GM12891 (cell line): Measurements from ENCODE around the gene POLR2A.

Experiments
- PAX5 ChIP-seq: IDR thresholded peaks from 2 replicates; pipeline ENCODE4 v1.6.1; 2011; ENCODE audit warnings: low read length, moderate library complexity, mild to moderate bottlenecking; ENCODE audit not compliant: insufficient read depth, severe bottlenecking
- POLR2A ChIP-seq: IDR thresholded peaks from 2 replicates; pipeline ENCODE4 v1.6.1; 2011; ENCODE audit warnings: low read depth, low read length, control low read depth
- POLR2AphosphoS5 ChIP-seq: IDR thresholded peaks from 2 replicates; pipeline ENCODE4 v1.6.1; 2011; ENCODE audit warnings: low read depth, low read length, control low read depth
- POU2F2 ChIP-seq: IDR thresholded peaks from 2 replicates; pipeline ENCODE4 v1.6.1; 2011; ENCODE audit warnings: low read depth, mild to moderate bottlenecking, control low read depth, low read length, moderate library complexity
- SPI1 ChIP-seq: IDR thresholded peaks from 2 replicates; pipeline ENCODE4 v1.6.1; 2011; ENCODE audit warnings: low read depth, low read length, control low read depth
- TAF1 ChIP-seq: IDR thresholded peaks from 2 replicates; pipeline ENCODE4 v1.6.1; 2011; ENCODE audit warnings: low read depth, low read length, control low read depth

GRCh38 chr17:7491583-7491982 lies 7.4 kb downstream of the POLR2A start:
- TF ChIP-seq POLR2A (no peak), POLR2AphosphoS5 (no peak), TAF1 (no peak), SPI1 (no peak), PAX5 (no peak), POU2F2 (no peak)
